ENCODE data around the gene EPX. TPM values are rescaled to one million over a fixed set of nuclear protein-coding genes. Genes with fewer than 3 reads are reported as not detected.

The EPX gene
- total RNA-seq, 2 donors from 2014 or later, result not detected

- H3K36me3 Mint-ChIP-seq (ENCODE audit: low read depth), result no peaks in the 10 kb centered on the region
- no peaks in the 10 kb centered on the region for H3K9me3 ChIP-seq (ENCODE audit: control insufficient read depth, low read length)
- H3K27ac ChIP-seq (ENCODE audit: low read depth, low read length), result no peak overlapping the region
- no peak overlapping the region for H3K4me3 Mint-ChIP-seq
- 81 to 83% methylated on average over 3 of the region's 3 CpGs for whole genome bisulfite sequencing, 2 experiments (ENCODE audit: insufficient coverage in 1 of 2, insufficient read length in 1 of 2)
- H3K4me1 ChIP-seq (ENCODE audit: control insufficient read depth, insufficient read depth, low read length), result no peaks in the 10 kb centered on the region
- H3K9ac ChIP-seq (ENCODE audit: extremely low read depth, low read length, poor library complexity, severe bottlenecking), result no peak overlapping the region
- H3K36me3 ChIP-seq (ENCODE audit: control insufficient read depth, insufficient read depth, low read length), result no peaks in the 10 kb centered on the region
- no peak overlapping the region for H3K27ac Mint-ChIP-seq
- TF ChIP-seq CTCF (conservative IDR thresholded peaks at IDR 0.05), result no peak
- peaks cover 10% of the 10 kb centered on the region for H3K9me3 Mint-ChIP-seq
- peaks cover 72% of the 10 kb centered on the region for H3K27me3 ChIP-seq (ENCODE audit: control insufficient read depth, insufficient read depth, low read length, poor library complexity, severe bottlenecking)
- no peak overlapping the region for H3K4me3 ChIP-seq (ENCODE audit: low read length)
- H3K27me3 Mint-ChIP-seq (ENCODE audit: insufficient read depth), result peaks cover 88% of the 10 kb centered on the region
- no peaks in the 10 kb centered on the region for H3K4me1 Mint-ChIP-seq
- DNase-seq, result no peak
Measured at GRCh38 chr17:58253082-58253481, 60.6 kb downstream of the EPX start.

Other genes starting within 250 kb of the EPX start
- 10 to 100 TPM; 11.0 to 18.7 TPM for gene CUEDC1, start 237.3 kb upstream of the EPX start, total RNA-seq
- 10 to 100 TPM; 50.3 to 59.3 TPM for gene VEZF1, start 204.5 kb upstream of the EPX start, total RNA-seq
- 100 to 1,000 TPM; 339 to 361 TPM for gene SRSF1, start 185.5 kb upstream of the EPX start, total RNA-seq
- 10 to 100 TPM; 47.9 to 69.3 TPM for gene DYNLL2, start 109.3 kb upstream of the EPX start, total RNA-seq
- gene OR4D1, start 44.3 kb upstream of the EPX start, total RNA-seq, result under 1 TPM; 0.07 to 0.22 TPM
- not detected for gene OR4D2, start 25.7 kb upstream of the EPX start, total RNA-seq
- 10 to 100 TPM; 31.8 to 32.2 TPM for gene MKS1, start 26.5 kb downstream of the EPX start, total RNA-seq
- gene LPO, start 45.9 kb downstream of the EPX start, total RNA-seq, result not detected
- gene MPO, start 88.2 kb downstream of the EPX start, total RNA-seq, result not detected
- 10 to 100 TPM; 31.3 to 36.8 TPM for gene TSPOAP1, start 136.1 kb downstream of the EPX start, total RNA-seq
- gene SUPT4H1, start 159.5 kb downstream of the EPX start, total RNA-seq, result 10 to 100 TPM; 97.2 to 98.8 TPM
- gene RNF43, start 224.8 kb downstream of the EPX start, total RNA-seq, result 1 to 10 TPM; 3.2 to 4.1 TPM

Measured in endodermal cell (in vitro differentiated cells).